ENCODE measurements around the gene MBP.

MBP gene

DNA sequence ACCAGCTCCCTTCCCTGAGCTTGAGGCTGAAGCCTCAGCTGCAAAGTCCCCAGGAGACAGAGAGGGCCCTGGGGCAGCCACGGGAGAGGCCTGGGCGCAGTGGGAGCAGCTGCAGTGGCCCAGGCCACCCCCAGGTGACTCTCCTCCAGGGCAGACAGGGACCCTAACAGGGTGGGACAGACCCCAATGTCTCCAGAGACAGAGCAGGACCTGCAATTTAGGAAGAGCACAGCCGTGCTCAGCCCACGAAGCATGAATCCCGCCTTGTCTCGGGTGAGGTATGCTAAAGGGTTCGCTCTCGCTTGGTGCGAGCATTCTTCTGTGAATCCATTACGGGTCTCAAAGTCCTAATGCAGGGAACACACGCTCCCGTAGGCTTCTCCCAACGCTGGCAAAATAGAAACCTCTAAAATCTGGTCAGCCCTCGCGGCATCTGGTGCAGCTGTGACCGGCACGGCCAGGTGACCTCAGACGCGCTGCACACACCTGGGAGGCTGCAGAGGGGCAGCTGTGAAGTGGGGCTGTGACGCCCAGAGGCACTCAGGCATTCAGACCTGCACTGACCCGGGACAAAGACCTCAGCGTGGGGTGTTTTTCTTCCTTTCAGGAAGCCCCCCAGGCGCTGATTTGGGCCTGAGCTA is 12.6 kb downstream of the MBP start:
- TF ChIP-seq PATZ1 (CRISPR knock-in tag; IDR thresholded peaks at IDR 0.05; ENCODE audit: borderline replicate concordance), result no peak
- no peak for TF ChIP-seq ZNF565 (CRISPR knock-in tag; conservative IDR thresholded peaks at IDR 0.05; ENCODE audit: low read depth)
- no peak for TF ChIP-seq ISL1 (CRISPR knock-in tag; IDR thresholded peaks at IDR 0.05)
- no peak for TF ChIP-seq CSDC2 (CRISPR knock-in tag; IDR thresholded peaks at IDR 0.05)
- TF ChIP-seq ESRRG (CRISPR knock-in tag; IDR thresholded peaks at IDR 0.05), result no peak
- no peak for TF ChIP-seq PPARA (CRISPR knock-in tag; IDR thresholded peaks at IDR 0.05; ENCODE audit: borderline replicate concordance)
- ATAC-seq, result no peak

DNA sequence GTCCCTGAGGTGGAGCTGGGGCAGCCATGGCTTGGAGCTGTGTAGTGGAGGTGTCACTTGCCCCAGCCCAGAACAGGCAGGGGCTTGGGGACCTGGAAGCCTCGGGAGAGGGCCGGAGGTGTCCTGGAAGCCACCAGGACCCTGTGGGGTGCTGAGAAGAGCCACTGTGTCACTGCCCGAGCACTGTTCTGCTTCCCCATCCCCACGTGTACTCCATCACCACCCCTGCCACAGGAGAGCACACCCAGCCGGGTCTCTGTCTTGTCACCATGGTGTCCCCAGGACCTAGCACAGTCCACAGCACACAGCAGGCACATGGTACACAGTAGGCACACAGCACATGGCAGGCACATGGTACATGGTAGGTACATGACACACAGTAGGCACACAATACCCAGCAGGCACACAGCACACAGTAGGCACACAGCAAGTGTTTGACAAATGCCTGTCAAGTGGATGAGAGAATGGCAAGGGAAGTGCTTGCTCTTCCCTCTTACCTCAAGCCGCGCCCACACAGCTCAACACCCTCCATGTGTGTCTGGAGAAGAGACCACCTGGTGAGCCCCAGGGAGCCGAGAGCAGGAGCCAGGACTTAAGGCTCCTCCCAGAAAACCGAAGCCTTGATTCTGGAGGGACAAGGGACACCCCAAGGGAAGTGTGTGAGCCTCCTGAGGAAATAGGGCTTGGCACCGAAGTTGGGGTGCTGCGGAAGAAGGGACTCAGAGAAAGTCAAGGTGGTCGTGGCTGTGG is 13.3 kb downstream of the MBP start:
- no peak for ATAC-seq
- no peak for TF ChIP-seq ZNF8 (CRISPR knock-in tag; IDR thresholded peaks at IDR 0.05)
- no peak for TF ChIP-seq TCF4 (CRISPR knock-in tag; IDR thresholded peaks at IDR 0.05; ENCODE audit: borderline replicate concordance)
- TF ChIP-seq, protein P1, sequence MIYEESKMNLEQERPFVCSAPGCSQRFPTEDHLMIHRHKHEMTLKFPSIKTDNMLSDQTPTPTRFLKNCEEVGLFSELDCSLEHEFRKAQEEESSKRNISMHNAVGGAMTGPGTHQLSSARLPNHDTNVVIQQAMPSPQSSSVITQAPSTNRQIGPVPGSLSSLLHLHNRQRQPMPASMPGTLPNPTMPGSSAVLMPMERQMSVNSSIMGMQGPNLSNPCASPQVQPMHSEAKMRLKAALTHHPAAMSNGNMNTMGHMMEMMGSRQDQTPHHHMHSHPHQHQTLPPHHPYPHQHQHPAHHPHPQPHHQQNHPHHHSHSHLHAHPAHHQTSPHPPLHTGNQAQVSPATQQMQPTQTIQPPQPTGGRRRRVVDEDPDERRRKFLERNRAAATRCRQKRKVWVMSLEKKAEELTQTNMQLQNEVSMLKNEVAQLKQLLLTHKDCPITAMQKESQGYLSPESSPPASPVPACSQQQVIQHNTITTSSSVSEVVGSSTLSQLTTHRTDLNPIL (CRISPR knock-in tag; IDR thresholded peaks at IDR 0.05; ENCODE audit: low read depth), result no peak
- no peak for TF ChIP-seq ZNF565 (CRISPR knock-in tag; conservative IDR thresholded peaks at IDR 0.05; ENCODE audit: low read depth)
- no peak for TF ChIP-seq TOX (CRISPR knock-in tag; IDR thresholded peaks at IDR 0.05; ENCODE audit: borderline replicate concordance)
- no peak for TF ChIP-seq BACH2 (CRISPR knock-in tag; IDR thresholded peaks at IDR 0.05; ENCODE audit: borderline replicate concordance)
- TF ChIP-seq ZC3H10 (CRISPR knock-in tag; IDR thresholded peaks at IDR 0.05), result no peak
- TF ChIP-seq CSDC2 (CRISPR knock-in tag; IDR thresholded peaks at IDR 0.05), result no peak
- TF ChIP-seq ZNF70 (CRISPR knock-in tag; IDR thresholded peaks at IDR 0.05), result no peak
- TF ChIP-seq PPARA (CRISPR knock-in tag; IDR thresholded peaks at IDR 0.05; ENCODE audit: borderline replicate concordance), result no peak
- TF ChIP-seq SNAI2 (CRISPR knock-in tag; IDR thresholded peaks at IDR 0.05), result no peak
- TF ChIP-seq PATZ1 (CRISPR knock-in tag; IDR thresholded peaks at IDR 0.05; ENCODE audit: borderline replicate concordance), result no peak
- no peak for TF ChIP-seq GLIS3 (CRISPR knock-in tag; IDR thresholded peaks at IDR 0.05)
- TF ChIP-seq, protein P2, sequence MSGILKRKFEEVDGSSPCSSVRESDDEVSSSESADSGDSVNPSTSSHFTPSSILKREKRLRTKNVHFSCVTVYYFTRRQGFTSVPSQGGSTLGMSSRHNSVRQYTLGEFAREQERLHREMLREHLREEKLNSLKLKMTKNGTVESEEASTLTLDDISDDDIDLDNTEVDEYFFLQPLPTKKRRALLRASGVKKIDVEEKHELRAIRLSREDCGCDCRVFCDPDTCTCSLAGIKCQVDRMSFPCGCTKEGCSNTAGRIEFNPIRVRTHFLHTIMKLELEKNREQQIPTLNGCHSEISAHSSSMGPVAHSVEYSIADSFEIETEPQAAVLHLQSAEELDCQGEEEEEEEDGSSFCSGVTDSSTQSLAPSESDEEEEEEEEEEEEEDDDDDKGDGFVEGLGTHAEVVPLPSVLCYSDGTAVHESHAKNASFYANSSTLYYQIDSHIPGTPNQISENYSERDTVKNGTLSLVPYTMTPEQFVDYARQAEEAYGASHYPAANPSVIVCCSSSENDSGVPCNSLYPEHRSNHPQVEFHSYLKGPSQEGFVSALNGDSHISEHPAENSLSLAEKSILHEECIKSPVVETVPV (CRISPR knock-in tag; IDR thresholded peaks at IDR 0.05), result no peak
- TF ChIP-seq ESRRG (CRISPR knock-in tag; IDR thresholded peaks at IDR 0.05), result no peak
- TF ChIP-seq ZFP30 (CRISPR knock-in tag; IDR thresholded peaks at IDR 0.05), result no peak
- no peak for TF ChIP-seq ZFP3 (CRISPR knock-in tag; IDR thresholded peaks at IDR 0.05)
- no peak for TF ChIP-seq ISL1 (CRISPR knock-in tag; IDR thresholded peaks at IDR 0.05)
- TF ChIP-seq, protein P3, sequence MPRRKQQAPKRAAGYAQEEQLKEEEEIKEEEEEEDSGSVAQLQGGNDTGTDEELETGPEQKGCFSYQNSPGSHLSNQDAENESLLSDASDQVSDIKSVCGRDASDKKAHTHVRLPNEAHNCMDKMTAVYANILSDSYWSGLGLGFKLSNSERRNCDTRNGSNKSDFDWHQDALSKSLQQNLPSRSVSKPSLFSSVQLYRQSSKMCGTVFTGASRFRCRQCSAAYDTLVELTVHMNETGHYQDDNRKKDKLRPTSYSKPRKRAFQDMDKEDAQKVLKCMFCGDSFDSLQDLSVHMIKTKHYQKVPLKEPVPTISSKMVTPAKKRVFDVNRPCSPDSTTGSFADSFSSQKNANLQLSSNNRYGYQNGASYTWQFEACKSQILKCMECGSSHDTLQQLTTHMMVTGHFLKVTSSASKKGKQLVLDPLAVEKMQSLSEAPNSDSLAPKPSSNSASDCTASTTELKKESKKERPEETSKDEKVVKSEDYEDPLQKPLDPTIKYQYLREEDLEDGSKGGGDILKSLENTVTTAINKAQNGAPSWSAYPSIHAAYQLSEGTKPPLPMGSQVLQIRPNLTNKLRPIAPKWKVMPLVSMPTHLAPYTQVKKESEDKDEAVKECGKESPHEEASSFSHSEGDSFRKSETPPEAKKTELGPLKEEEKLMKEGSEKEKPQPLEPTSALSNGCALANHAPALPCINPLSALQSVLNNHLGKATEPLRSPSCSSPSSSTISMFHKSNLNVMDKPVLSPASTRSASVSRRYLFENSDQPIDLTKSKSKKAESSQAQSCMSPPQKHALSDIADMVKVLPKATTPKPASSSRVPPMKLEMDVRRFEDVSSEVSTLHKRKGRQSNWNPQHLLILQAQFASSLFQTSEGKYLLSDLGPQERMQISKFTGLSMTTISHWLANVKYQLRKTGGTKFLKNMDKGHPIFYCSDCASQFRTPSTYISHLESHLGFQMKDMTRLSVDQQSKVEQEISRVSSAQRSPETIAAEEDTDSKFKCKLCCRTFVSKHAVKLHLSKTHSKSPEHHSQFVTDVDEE (CRISPR knock-in tag; IDR thresholded peaks at IDR 0.05), result no peak

Measured in SK-N-SH treated with all-trans-retinoic acid at 6 μM for 48 hours (cell line).